NCI-H1436 (cell line): ENCODE results near the gene PSD.

ENCODE experiments used
- DNase-seq: peaks from one replicate; lab custom pipeline; 2025; lab: John Stamatoyannopoulos, UW

Gene PSD

DNA sequence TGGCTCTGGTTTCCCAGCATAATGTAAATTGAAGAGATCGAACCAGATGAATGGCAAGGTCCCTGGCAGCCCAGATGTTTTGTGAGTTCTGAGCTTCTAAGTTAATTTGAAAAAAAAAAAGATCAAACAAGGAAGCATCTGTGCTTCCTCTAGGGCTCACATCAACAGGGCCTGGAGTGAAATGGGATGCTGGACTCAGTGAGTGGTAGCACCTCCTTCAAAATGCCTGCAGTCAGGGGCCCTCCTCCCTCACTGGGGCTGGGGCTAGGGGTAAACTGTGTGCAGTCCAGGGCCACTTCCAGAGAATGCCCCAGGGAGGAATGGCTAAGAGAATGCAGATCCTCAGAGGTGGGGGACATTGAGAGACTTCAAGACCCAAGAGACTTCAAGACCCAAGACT, 19.8 kb upstream of the PSD start:
- no peak for DNase-seq

DNA sequence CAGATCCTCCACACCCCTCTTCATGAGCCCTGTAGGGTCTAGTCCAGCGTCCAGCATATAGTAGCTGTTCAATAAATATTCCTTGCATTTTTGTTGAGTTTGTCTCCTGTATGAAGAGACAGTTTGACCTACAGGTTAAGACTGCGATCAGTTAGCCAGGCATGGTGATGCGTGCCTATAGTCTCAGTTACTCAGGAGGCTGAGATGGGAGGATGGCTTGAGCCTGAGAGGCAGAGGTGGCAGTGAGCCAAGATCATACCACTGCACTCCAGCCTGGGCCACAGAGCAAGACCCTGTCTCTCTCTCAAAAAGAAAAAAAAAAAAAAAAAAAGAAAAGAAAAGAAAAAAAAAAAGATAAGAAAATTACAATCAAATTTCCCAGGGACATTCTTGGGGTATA, 18.9 kb upstream of the PSD start:
- no peak for DNase-seq

DNA sequence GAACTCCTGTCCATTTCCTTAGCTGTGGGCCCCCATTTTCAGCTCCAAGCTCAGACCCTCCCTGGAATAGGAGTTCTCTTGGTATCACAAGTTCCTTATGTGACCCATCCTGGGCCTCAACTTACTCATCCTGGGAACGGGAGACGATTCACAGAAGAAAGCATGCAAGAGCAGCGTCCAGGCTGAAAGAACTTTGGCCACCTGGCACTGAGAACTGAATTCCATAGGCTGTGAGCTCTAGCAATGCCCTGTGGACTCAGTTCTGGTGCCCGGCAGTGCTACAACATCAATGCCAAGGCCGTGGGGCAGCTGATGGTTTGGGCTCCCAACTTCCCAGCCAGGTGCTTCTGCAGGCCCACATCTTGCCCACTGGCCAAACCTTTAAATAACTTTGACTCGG, 17.7 kb upstream of the PSD start:
- no peak for DNase-seq

DNA sequence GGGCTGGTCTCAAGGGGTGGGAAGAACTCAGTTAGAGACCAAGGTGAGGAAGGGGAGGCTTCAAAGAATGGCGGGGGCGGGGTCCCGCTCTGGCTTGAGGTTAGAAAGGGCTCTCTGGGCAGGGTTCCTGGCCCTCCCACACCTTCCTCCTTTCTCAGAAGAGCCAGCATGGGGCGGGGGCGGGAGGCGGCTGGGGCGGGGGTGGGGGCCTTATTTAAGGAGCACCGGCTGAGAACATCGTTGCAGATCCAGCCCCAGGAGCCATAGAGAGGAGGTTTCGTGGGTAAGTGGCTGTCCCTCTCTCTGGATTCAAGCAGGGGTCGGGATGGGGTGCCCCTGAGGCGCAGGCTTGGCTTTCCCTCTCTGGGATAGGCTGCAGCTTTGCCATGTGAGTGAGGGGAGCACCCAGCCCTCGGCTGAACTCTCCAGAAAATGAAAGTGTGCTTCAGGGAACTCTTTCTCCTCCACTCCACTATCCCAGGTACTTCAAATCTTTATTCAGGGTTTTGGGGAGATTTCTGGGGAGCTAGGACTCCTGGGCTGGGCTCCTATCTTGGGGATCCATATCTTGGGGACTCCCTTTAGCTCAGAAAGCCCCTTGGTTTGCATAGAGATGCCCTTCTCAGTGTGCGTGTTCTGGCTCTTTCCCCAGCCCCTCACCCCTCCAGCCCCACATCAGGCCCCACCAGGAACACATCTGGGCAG, 17.1 kb upstream of the PSD start:
- DNase-seq, result no peak

DNA sequence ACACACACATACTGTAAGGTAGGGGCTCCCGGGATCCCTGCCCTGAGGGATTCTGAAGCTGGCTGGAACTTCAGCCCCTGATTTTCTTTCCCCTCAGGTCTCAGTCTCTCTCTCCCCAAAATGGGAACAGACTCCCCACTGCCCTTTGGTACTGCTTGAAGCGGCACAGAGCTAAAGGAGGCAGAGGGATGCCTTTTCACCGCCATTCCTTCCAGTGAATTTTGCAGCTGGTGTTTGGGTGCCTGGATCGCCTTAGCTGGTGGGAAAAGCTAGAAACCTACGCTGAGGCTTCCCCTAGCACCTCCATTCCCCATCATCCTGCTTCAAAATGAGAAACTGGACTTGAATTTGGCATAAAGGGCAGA, 16.5 kb upstream of the PSD start:
- no peak for DNase-seq

DNA sequence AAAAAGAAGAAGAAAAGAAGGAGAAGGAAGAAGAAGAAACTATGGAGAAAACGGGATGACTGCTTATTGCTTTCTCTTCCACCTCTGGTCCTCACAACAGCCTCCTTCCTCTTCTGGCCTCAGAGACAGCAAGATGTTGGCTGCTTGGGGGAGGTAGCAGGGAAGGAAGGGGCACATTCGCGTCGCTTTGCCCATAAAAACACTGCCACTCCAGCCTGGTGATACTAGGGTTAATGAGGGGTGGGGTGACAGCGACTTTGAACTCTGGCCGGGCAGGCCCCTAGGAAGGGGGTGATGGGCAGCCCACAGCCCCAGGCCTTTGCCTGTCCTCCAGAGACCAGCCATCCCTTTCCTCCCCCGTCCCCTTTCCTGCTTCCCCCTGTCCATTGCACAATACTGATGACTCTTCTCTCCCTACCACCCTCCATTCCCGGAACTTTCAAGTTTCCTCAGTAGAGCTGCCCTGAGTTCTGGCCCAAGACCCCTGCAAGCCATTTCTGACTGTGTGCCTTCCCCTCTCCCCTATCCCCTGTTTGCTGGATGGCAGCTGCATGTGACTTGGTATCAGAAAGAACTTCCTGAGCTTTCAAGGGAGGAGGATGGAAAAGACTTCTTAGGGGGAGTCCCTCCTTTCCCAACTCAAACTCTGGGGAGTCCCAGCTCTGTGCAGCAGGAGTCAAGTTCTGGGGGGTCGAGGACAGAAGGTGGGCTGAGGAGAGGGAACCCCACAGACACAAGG, 16.0 kb upstream of the PSD start:
- DNase-seq, result no peak

DNA sequence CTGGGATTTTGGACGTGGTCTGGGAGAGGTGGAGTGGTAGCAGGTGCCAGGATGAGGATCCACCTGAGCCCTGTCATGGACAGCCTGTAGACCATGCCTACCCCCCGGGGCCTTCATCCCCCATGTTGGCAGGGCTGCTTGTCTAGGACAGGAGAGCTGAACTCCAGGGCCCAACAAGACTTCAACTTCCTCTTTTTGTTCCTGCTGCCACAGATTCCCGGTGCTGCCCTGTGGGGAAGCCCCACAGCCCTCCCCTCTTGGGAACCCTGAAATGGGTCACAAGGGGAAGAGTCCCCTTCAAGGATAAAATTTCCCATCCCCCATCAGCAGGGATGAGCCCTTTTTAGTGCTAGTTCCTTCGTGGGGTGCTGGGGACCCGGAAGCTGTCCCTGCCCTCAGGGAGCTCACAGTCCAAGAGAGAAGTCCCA, 15.0 kb upstream of the PSD start:
- DNase-seq, result no peak

- DNase-seq, result peak; percentile 97
These were observed 13.8 kb upstream of the PSD start, which contains the start of gene CUEDC2 for GRCh38 chr10:102432162-102432950. Gene CUEDC2, minus strand, starts transcription at chr10:102432574. Its CDS starts 7,386 bp downstream, at chr10:102425188.

DNA sequence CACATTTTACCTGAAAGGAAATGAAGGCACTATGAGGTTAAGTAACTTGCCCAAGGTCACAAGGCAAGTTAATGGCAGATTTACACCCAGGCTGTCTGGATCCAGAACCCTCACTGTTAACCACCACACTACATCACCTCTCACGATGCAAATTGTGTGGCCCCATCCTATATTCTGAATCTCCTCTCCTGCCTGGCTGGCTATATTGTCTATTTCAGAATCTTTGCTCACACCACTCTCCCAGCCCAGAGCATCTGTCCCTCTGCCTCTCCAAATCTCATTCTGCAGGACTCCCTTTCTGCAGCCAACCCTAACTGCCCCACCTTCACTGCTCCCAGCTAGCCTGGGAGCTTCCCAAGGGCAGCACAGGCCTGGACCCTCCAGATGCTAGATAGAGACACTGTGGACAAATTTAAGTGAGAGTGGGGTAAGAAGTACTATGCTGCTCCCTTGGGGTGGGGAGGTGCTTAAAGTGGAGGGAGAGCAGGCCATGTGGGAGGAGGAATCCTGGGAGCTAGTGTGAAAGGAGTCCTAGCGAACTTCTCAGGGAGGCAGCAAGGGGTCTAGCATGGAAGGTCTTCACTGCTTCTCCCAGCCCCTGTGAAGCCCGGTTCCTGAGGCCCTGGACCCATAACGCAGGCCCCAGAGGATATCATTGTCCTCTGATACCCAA, 13.0 kb upstream of the PSD start:
- DNase-seq, result no peak

DNA sequence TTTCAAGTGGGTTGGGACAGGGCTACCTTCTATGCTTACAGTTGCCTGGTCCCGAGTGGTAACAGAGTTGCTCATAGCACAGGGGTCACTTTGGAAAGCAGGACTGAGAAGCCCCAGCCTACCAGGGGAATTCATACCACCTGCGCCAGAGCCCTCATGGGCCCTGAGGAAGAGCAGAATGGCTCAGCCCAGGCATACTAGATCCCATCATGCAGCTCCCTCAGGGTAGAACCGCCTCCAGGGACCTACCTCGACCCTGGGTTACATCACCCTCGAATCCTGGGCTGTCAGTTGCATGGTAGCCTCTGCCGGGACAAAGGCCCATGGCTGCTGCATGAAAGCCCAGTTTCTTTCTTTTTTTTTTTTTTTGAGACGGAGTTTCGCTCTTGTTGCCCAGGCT, 10.9 kb upstream of the PSD start:
- no peak for DNase-seq

- DNase-seq, result no peak
These were observed 8.3 kb upstream of the PSD start for GRCh38 chr10:102426803-102427287.

DNA sequence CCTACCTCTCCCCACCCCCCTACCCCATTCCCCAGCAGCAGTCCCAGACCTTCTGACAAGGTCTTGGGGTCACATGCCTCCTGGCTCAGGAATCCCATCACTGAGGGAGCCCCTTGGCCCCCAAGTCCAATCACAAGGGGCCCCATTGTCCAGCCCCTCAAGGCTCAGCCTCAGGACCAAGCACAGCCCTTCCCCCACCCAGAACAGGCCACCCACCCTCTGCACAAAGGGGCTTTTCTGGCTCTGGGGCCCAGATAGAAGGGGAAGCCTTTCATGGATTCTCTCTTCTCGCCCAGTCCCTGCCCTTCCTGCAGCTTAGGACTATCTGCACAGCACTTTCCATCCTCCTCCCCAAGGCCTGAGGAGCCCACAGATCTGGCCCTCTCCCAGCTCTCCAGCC, 6.9 kb upstream of the PSD start:
- DNase-seq, result no peak

GRCh38 chr10:102424916-102425315, 6.3 kb upstream of the PSD start:
- DNase-seq, result no peak

GRCh38 chr10:102424145-102424544, 5.6 kb upstream of the PSD start:
- no peak for DNase-seq

GRCh38 chr10:102423372-102423968, 4.9 kb upstream of the PSD start:
- DNase-seq, result no peak

DNA sequence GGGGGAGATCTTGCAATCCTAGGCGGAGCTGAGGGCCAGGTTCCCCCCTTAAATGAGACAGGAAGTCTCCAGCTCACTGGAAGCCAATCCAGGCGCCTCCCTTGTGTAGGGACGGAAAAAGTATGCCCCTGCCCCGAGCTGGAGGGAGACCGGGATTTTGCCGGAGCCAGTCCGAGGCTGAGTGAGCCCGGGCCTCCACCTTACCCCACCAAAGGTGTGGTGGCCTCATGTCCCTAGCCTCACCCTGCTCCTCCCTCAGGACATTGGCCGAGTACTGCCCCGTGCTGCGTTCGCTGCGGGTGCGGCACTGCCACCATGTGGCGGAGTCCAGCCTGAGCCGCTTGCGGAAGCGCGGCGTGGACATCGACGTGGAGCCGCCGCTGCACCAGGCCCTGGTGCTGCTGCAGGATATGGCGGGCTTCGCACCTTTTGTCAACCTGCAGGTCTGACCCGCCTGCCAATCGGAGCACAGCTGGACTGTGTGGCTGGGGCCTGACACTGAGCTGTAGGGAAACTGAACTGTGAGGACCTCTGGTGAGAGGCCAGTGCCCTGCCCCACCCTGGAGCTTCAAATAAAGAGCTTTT, 4.1 kb upstream of the PSD start:
- DNase-seq, result no peak

GRCh38 chr10:102421757-102422512, 3.4 kb upstream of the PSD start:
- DNase-seq, result no peak

GRCh38 chr10:102421507-102421756, 2.8 kb upstream of the PSD start:
- no peak for DNase-seq

DNA sequence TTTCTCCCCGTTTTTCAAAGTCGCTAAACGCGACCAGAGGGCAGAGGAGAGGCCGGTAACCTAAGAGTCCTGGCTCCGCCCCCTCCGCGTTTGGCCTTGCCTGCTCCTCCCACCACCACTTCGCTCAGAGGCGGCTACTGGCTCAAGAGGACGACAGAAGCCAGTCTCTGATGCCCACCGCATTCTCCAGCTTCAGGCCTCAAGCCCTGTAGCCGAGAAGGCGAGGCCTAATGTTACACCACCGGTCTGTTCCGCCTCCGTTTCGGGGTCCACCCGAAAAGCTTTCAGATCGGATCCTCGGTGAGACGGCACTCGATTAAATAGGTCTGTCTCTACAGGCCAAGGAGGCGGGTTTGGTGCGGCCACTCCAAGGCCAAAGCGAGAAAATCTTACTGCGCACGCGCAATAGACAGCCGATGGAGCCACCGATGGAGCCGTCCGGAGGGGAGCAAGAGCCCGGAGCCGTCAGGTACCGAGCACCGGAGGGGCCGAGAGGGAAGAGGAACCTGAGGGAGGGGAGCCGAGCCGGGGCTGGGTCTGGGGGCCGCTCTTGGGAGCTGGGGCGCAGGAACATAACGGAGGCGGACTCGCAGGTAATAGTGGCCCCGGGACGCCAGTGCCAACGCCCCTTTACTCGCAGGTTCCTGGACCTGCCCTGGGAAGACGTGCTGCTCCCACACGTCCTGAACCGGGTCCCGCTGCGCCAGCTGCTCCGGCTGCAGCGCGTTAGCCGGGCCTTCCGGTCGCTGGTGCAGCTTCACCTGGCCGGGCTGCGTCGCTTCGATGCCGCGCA, 2.3 kb upstream of the PSD start, which contains the start of gene FBXL15:
Gene FBXL15 (plus strand): TSS at position 123 of the 793 bp plus-strand sequence. CDS start 294 bp downstream, at position 417.
- peak; percentile 93 for DNase-seq

DNA sequence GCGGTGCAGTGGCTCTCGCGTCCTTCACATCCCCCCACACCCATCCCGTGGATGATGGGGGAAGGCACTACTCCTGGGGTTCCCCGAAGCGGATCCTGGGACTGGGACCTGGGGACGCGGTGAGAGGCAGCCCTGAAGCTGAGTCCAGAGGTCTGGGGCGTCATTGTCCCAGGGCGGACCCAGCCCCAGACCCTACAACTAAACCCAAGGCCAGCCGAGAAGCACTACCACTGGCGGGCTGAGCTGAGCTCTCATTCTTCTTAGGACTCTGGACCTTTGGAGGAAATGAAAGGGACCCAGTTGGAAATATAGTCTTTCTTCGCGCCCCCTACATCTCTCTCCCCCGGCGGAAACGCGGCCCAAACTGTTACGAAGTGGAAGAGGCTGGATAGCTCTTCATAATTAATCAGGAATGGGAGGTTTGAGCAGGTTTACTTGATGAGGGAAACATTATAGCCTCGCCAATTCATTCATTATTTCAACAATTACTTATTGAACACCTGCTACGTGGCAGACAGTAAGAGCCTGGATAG, 1.7 kb upstream of the PSD start:
- DNase-seq, result no peak
